ENCODE data around the gene IFI35.

DNA sequence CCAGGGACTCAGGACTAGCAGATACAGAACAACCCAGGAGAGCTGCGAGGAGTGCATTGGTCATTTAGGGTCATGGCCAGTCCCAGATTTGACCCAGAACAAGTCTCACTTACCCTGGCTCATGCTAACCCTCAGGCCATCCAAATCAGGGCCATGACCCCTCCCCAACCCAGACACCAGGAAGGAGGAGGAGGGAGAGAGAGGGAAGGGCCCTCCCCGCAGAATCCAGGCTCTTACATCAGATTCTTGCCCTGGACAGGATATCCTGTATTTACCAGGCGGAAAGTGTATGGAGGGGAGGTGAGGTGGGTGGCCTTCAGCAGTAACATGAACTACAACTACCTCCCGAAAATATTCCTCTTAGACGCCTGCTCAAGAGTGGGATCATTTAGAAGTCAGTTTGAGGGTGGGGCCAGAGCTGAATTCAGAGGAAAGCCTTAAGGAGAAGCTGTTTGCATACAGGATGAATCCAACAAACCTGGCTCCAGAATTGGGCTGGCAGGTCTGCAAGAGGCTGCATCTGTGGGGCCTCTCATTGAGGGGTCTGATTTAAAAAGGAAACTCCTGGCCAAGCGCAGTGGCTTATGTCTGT lies 13.5 kb downstream of the IFI35 start:
- TF ChIP-seq, protein P1, sequence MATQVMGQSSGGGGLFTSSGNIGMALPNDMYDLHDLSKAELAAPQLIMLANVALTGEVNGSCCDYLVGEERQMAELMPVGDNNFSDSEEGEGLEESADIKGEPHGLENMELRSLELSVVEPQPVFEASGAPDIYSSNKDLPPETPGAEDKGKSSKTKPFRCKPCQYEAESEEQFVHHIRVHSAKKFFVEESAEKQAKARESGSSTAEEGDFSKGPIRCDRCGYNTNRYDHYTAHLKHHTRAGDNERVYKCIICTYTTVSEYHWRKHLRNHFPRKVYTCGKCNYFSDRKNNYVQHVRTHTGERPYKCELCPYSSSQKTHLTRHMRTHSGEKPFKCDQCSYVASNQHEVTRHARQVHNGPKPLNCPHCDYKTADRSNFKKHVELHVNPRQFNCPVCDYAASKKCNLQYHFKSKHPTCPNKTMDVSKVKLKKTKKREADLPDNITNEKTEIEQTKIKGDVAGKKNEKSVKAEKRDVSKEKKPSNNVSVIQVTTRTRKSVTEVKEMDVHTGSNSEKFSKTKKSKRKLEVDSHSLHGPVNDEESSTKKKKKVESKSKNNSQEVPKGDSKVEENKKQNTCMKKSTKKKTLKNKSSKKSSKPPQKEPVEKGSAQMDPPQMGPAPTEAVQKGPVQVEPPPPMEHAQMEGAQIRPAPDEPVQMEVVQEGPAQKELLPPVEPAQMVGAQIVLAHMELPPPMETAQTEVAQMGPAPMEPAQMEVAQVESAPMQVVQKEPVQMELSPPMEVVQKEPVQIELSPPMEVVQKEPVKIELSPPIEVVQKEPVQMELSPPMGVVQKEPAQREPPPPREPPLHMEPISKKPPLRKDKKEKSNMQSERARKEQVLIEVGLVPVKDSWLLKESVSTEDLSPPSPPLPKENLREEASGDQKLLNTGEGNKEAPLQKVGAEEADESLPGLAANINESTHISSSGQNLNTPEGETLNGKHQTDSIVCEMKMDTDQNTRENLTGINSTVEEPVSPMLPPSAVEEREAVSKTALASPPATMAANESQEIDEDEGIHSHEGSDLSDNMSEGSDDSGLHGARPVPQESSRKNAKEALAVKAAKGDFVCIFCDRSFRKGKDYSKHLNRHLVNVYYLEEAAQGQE (IDR thresholded peaks at IDR 0.05; ENCODE audit: insufficient replicate concordance, low read depth), result no peak
- TF ChIP-seq, protein P2, sequence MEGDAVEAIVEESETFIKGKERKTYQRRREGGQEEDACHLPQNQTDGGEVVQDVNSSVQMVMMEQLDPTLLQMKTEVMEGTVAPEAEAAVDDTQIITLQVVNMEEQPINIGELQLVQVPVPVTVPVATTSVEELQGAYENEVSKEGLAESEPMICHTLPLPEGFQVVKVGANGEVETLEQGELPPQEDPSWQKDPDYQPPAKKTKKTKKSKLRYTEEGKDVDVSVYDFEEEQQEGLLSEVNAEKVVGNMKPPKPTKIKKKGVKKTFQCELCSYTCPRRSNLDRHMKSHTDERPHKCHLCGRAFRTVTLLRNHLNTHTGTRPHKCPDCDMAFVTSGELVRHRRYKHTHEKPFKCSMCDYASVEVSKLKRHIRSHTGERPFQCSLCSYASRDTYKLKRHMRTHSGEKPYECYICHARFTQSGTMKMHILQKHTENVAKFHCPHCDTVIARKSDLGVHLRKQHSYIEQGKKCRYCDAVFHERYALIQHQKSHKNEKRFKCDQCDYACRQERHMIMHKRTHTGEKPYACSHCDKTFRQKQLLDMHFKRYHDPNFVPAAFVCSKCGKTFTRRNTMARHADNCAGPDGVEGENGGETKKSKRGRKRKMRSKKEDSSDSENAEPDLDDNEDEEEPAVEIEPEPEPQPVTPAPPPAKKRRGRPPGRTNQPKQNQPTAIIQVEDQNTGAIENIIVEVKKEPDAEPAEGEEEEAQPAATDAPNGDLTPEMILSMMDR (IDR thresholded peaks at IDR 0.05; ENCODE audit: insufficient read depth, low read length), result no peak
- TF ChIP-seq POLR2AphosphoS5 (IDR thresholded peaks at IDR 0.05; ENCODE audit: low read depth), result peak; percentile 70; the same call in 1 of the 2 replicates
- TF ChIP-seq GABPA (IDR thresholded peaks at IDR 0.05; ENCODE audit: low read depth), result peak; percentile 56
